Measurements from ENCODE around the gene TNFRSF13B. TPM values are rescaled to one million over a fixed set of nuclear protein-coding genes. Genes with fewer than 3 reads are reported as not detected.

TNFRSF13B gene
- total RNA-seq, 2 experiments from 2014 or later: 7.5 to 19.3 TPM

GRCh38 chr17:16923904-16924695 lies 47.8 kb downstream of the TNFRSF13B start:
- CTCF ChIA-PET (ENCODE audit: unreplicated experiment): no interaction called here
- H3K36me3 ChIP-seq (ENCODE audit: insufficient read depth, low read length): no peaks in the 10 kb centered on the region
- TF ChIP-seq EZH2phosphoT487 (IDR thresholded peaks at IDR 0.05; ENCODE audit: borderline replicate concordance, low read depth, low read length): no peak
- TF ChIP-seq CTCF (conservative IDR thresholded peaks at IDR 0.05; ENCODE audit: low read length): no peak
- POLR2A ChIA-PET: no interaction called here
- no TSS peak for BruUV-seq (replicated peaks)
- no peak for DNase-seq (ENCODE audit: low spot score)
- H3K79me2 ChIP-seq (ENCODE audit: insufficient read depth, low read depth, low read length): no peaks in the 10 kb centered on the region
- H3K9me3 ChIP-seq (ENCODE audit: low read length): no peaks in the 10 kb centered on the region
- H3K4me2 ChIP-seq (ENCODE audit: low read length): no peak overlapping the region
- intact Hi-C loops (cut with micrococcal nuclease; ENCODE audit: unreplicated experiment): no loop called here
- H3K27ac ChIP-seq (ENCODE audit: low read depth, low read length, poor library complexity, severe bottlenecking): no peak overlapping the region
- no peak overlapping the region for H3K4me3 ChIP-seq (ENCODE audit: low read depth, low read length, poor library complexity, severe bottlenecking)
- H3K4me1 ChIP-seq (ENCODE audit: insufficient read depth, low read length, poor library complexity, severe bottlenecking): peaks cover 4% of the 10 kb centered on the region
- H4K20me1 ChIP-seq (ENCODE audit: insufficient read depth, low read length): no peaks in the 10 kb centered on the region
- no peak overlapping the region for H2AFZ ChIP-seq (ENCODE audit: low read length)
- no peaks in the 10 kb centered on the region for H3K9me2 ChIP-seq (ENCODE audit: insufficient read depth, low read length)

GRCh38 chr17:16923097-16923903 lies 48.6 kb downstream of the TNFRSF13B start:
- TF ChIP-seq EZH2phosphoT487 (IDR thresholded peaks at IDR 0.05; ENCODE audit: borderline replicate concordance, low read depth, low read length) (no peak), CTCF (conservative IDR thresholded peaks at IDR 0.05; ENCODE audit: low read length) (no peak)
- Histone ChIP-seq H4K20me1 (ENCODE audit: insufficient read depth, low read length) (no peaks in the 10 kb centered on the region), H3K36me3 (ENCODE audit: insufficient read depth, low read length) (no peaks in the 10 kb centered on the region), H3K9me2 (ENCODE audit: insufficient read depth, low read length) (no peaks in the 10 kb centered on the region), H3K27ac (ENCODE audit: low read depth, low read length, poor library complexity, severe bottlenecking) (no peak overlapping the region), H3K4me2 (ENCODE audit: low read length) (no peak overlapping the region), H3K4me3 (ENCODE audit: low read depth, low read length, poor library complexity, severe bottlenecking) (no peak overlapping the region), H3K79me2 (ENCODE audit: insufficient read depth, low read depth, low read length) (no peaks in the 10 kb centered on the region), H2AFZ (ENCODE audit: low read length) (no peak overlapping the region), H3K9me3 (ENCODE audit: low read length) (no peaks in the 10 kb centered on the region), H3K4me1 (ENCODE audit: insufficient read depth, low read length, poor library complexity, severe bottlenecking) (peaks cover 5% of the 10 kb centered on the region)
- POLR2A ChIA-PET: no interaction called here
- intact Hi-C loops (cut with micrococcal nuclease; ENCODE audit: unreplicated experiment): no loop called here
- DNase-seq (ENCODE audit: low spot score): no peak
- BruUV-seq (replicated peaks): no TSS peak
- CTCF ChIA-PET (ENCODE audit: unreplicated experiment): no interaction called here

Measured in OCI-LY7 (cell line).